ENCODE results near the gene NPAS4.

The NPAS4 gene

DNA sequence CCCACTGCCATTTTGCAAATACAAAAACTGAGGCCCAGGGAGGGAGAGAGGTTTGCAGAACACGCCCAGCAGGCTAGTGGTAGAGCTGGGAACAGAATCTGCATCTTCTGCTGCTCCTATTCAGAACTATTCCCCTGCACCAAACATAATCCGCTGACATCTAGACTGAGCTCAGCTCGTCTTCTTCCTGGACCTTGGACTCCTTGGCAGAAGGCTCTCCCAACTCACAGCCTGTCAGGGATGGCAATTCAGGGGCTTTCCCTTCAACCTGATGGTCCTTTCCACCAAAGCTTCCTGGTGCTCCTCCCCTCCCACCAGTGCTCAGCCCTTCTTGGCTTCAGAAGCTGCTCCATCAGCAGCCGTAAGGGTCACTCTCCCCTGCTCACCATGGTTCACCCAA, 9.5 kb upstream of the NPAS4 start:
- no peak for DNase-seq (ENCODE audit: low read depth)
- no peak for TF ChIP-seq CTCF (IDR thresholded peaks at IDR 0.05; ENCODE audit: insufficient read depth, low read depth, low read length, missing control alignments)
- H3K4me3 ChIP-seq (ENCODE audit: low read length), result no peak overlapping the region

DNA sequence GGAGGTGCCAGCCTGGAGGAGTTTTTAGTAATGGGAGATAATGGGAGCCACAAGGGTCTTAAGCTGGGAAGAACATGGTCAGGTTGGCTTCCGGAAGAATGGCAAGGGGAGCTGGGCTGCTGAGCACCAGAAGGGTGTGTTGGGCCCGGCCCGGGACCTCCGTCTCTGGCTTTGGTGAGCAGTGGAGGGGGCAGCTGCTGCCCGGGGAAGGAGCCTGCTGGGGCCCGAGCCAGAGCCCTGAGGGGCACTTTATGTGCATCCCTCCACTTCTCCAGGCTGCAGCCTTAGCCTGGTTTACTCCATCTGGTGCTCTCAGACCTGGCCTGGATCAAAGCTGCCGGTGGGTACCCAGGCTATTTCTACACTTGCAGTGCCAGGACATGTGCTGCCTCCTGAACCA, 8.7 kb upstream of the NPAS4 start:
- no peak for TF ChIP-seq CTCF (IDR thresholded peaks at IDR 0.05; ENCODE audit: insufficient read depth, low read depth, low read length, missing control alignments)
- DNase-seq (ENCODE audit: low read depth), result no peak
- no peak overlapping the region for H3K4me3 ChIP-seq (ENCODE audit: low read length)

- no peak for TF ChIP-seq CTCF (IDR thresholded peaks at IDR 0.05; ENCODE audit: insufficient read depth, low read depth, low read length, missing control alignments)
- no peak for DNase-seq (ENCODE audit: low read depth)
- no peak overlapping the region for H3K4me3 ChIP-seq (ENCODE audit: low read length)
Measured at GRCh38 chr11:66413167-66413566, 7.7 kb upstream of the NPAS4 start.

DNA sequence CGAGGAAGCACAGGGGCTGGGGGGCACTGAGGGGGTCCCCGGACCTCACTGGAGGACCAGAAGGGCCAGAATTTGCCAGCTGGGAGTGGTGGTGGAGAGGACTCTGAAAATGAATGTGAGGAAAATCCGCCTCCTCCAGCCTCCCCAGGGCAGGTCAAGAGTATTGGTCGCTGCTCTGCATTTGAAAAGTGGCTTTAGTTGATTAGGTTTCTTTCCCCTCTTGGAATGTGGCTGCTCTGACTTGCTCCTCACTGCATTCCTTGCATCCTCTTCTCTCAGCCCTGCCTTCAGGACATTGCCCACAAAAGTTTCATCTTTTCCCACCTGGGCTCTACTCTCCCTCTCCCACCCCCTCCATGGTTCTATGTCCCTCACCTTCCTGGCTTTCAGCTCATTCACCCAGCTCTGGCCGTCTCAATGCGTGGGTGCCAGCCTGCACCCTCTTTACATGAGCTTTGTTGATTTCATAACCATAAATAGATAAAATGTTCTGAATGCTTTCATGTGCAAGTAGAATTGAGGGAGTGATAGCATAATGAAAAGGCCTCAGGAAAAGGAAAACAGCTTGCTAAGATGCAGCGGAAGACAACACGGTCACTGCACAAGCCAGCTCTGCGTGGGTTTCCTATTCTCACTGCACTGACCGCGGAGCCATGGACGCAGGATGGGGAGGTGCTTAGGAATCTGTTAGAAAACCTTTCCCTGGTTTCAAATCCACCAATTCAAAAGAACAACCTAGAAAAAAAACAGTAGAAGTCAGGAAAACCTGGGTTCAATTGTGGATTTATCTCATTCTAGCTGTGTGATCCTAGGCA, 6.5 kb upstream of the NPAS4 start:
- TF ChIP-seq CTCF (IDR thresholded peaks at IDR 0.05; ENCODE audit: insufficient read depth, low read depth, low read length, missing control alignments), result no peak
- no peak for DNase-seq (ENCODE audit: low read depth)
- no peak overlapping the region for H3K4me3 ChIP-seq (ENCODE audit: low read length)

- no peak for DNase-seq (ENCODE audit: low read depth)
- TF ChIP-seq CTCF (IDR thresholded peaks at IDR 0.05; ENCODE audit: insufficient read depth, low read depth, low read length, missing control alignments), result no peak
Measured at GRCh38 chr11:66415423-66415822, 5.4 kb upstream of the NPAS4 start.

GRCh38 chr11:66417000-66417399, 3.8 kb upstream of the NPAS4 start:
- no peak for DNase-seq (ENCODE audit: low read depth)
- H3K4me3 ChIP-seq (ENCODE audit: low read length), result no peak overlapping the region
- no peak for TF ChIP-seq CTCF (IDR thresholded peaks at IDR 0.05; ENCODE audit: insufficient read depth, low read depth, low read length, missing control alignments)

More at GRCh38 chr11:66415423-66415822, 5.4 kb upstream of the NPAS4 start:
- no peak overlapping the region for H3K4me3 ChIP-seq (ENCODE audit: low read length)
